ENCODE measurements around the gene ZWILCH.

DNA sequence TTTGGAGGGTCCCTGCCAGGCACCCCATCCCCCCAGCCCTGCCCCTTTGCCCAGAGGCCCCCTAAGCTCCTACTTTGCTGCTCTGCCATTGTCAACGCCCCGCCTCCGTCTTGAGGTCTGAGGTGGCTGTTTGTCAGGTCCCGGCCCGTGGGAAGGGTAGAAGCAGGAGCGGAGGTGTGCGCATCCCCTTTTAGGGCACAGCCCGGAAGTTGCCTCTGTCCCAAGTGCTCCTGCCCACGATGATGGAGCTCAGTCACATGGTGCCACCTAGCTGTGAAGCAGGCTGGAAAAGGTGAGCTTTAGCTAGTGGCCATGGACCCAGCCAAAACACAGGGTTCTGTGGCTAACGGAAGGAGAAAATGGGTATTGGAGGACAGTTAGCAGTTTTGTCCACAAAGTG is 89.2 kb downstream of the ZWILCH start:
- TF ChIP-seq, protein P1, sequence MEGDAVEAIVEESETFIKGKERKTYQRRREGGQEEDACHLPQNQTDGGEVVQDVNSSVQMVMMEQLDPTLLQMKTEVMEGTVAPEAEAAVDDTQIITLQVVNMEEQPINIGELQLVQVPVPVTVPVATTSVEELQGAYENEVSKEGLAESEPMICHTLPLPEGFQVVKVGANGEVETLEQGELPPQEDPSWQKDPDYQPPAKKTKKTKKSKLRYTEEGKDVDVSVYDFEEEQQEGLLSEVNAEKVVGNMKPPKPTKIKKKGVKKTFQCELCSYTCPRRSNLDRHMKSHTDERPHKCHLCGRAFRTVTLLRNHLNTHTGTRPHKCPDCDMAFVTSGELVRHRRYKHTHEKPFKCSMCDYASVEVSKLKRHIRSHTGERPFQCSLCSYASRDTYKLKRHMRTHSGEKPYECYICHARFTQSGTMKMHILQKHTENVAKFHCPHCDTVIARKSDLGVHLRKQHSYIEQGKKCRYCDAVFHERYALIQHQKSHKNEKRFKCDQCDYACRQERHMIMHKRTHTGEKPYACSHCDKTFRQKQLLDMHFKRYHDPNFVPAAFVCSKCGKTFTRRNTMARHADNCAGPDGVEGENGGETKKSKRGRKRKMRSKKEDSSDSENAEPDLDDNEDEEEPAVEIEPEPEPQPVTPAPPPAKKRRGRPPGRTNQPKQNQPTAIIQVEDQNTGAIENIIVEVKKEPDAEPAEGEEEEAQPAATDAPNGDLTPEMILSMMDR (IDR thresholded peaks at IDR 0.05; ENCODE audit: low read depth, low read length), result no peak
- TF ChIP-seq EZH2phosphoT487 (IDR thresholded peaks at IDR 0.05; ENCODE audit: low read depth), result no peak
